K562 (cell line): ENCODE measurements around the gene TNFSF4.

Experiments
- ARID2 ChIP-seq: fragments of 450-650 bp; IDR thresholded peaks from 2 replicates; pipeline ENCODE4 v1.6.1; 2017; ENCODE audit warnings: antibody characterized with exemption, mild to moderate bottlenecking
- ATF7 ChIP-seq: fragments of 450-650 bp; IDR thresholded peaks from 2 replicates; pipeline ENCODE4 v1.7.1; 2014; ENCODE audit warnings: mild to moderate bottlenecking, moderate library complexity
- CREB3 ChIP-seq: fragments of 450-650 bp; conservative IDR thresholded peaks from 2 replicates; pipeline ENCODE4 v1.6.1; 2016; ENCODE audit warnings: missing genetic modification characterization, low read depth, mild to moderate bottlenecking, missing compliant biosample characterization, moderate library complexity
- CREM ChIP-seq: IDR thresholded peaks from 2 replicates; pipeline ENCODE4 v1.6.1; 2014; ENCODE audit warnings: antibody characterized with exemption, low read depth
- CTCF ChIP-seq, 3 experiments: IDR thresholded peaks in 2 of 3; conservative IDR thresholded peaks in 1 of 3; 2 replicates each; pipeline ENCODE4 v1.5.1; 2011 to 2012; ENCODE audit warnings: low read length in 3 of 3, mild to moderate bottlenecking in 3 of 3, control low read depth in 2 of 3, improper control_type of control experiment in 1 of 3, inconsistent platforms in 1 of 3, low read depth in 1 of 3, mixed read lengths in 1 of 3, moderate library complexity in 1 of 3; ENCODE audit not compliant: insufficient read depth in 2 of 3
- EHMT2 ChIP-seq: fragments of 450-650 bp; IDR thresholded peaks from 2 replicates; pipeline ENCODE4 v1.6.1; 2018; ENCODE audit warnings: antibody characterized with exemption
- ELK1 ChIP-seq: sonication (generic); formaldehyde crosslinking; IDR thresholded peaks from 2 replicates; pipeline ENCODE4 v1.8.1; 2022; ENCODE audit warnings: missing genetic modification reagents
- JUN ChIP-seq, 2 experiments: sonication (generic) in 1 of 2; formaldehyde crosslinking in 1 of 2; IDR thresholded peaks; 2 replicates each; pipeline versions ENCODE4 v1.6.1 to v1.8.0; 2012 to 2022; ENCODE audit warnings: borderline replicate concordance in 2 of 2, mild to moderate bottlenecking in 2 of 2, improper control_type of control experiment in 1 of 2, low read depth in 1 of 2, low read length in 1 of 2, missing genetic modification reagents in 1 of 2
- MYC ChIP-seq, 2 experiments: fragments of 250-450 bp in 1 of 2; sonication (Bioruptor Pico) in 1 of 2; IDR thresholded peaks; 2 replicates each; pipeline versions ENCODE4 v1.5.1 to v1.6.1; 2012 to 2021; ENCODE audit warnings: low read depth in 2 of 2, borderline replicate concordance in 1 of 2, improper control_type of control experiment in 1 of 2, low read length in 1 of 2, mild to moderate bottlenecking in 1 of 2, moderate library complexity in 1 of 2
- ZBTB33 ChIP-seq: sonication (generic); formaldehyde crosslinking; IDR thresholded peaks from 2 replicates; pipeline ENCODE4 v1.8.1; 2023; ENCODE audit warnings: mild to moderate bottlenecking, missing genetic modification reagents
- ZBTB8A ChIP-seq: fragments of 450-650 bp; IDR thresholded peaks from 2 replicates; pipeline ENCODE4 v1.6.1; 2018; ENCODE audit warnings: mild to moderate bottlenecking, moderate library complexity; ENCODE audit not compliant: partially characterized antibody
- ZKSCAN8 ChIP-seq: fragments of 200-800 bp; sonication (Bioruptor generic); IDR thresholded peaks from 2 replicates; pipeline ENCODE4 v1.6.1; 2016; ENCODE audit warnings: missing genetic modification characterization, missing compliant biosample characterization

GRCh38 chr1:173222149-173223030, 15.3 kb upstream of the TNFSF4 start:
- TF ChIP-seq ZBTB33 (CRISPR knock-in tag), result no peak
- TF ChIP-seq CTCF (IDR thresholded peaks at IDR 0.05 in 2 of 3, conservative IDR thresholded peaks at IDR 0.05 in 1 of 3; ENCODE audit: insufficient read depth in 2 of 3, low read depth in 1 of 3, low read length in 3 of 3), result no peak
- TF ChIP-seq ELK1 (CRISPR knock-in tag), result no peak
- no peak for TF ChIP-seq CREM
- TF ChIP-seq MYC (IDR thresholded peaks at IDR 0.05; ENCODE audit: low read depth, low read length), result no peak
- no peak for TF ChIP-seq MYC (CRISPR knock-in tag; IDR thresholded peaks at IDR 0.05; ENCODE audit: borderline replicate concordance, low read depth)
- TF ChIP-seq ARID2, result no peak
- TF ChIP-seq ATF7, result no peak
- no peak for TF ChIP-seq ZKSCAN8
- TF ChIP-seq CREB3, result no peak
- no peak for TF ChIP-seq EHMT2
- TF ChIP-seq JUN (IDR thresholded peaks at IDR 0.05; ENCODE audit: borderline replicate concordance, low read depth, low read length), result no peak
- TF ChIP-seq JUN (CRISPR knock-in tag; IDR thresholded peaks at IDR 0.05; ENCODE audit: borderline replicate concordance), result no peak
- no peak for TF ChIP-seq ZBTB8A
